ENCODE results near the gene GRP.

Gene GRP

DNA sequence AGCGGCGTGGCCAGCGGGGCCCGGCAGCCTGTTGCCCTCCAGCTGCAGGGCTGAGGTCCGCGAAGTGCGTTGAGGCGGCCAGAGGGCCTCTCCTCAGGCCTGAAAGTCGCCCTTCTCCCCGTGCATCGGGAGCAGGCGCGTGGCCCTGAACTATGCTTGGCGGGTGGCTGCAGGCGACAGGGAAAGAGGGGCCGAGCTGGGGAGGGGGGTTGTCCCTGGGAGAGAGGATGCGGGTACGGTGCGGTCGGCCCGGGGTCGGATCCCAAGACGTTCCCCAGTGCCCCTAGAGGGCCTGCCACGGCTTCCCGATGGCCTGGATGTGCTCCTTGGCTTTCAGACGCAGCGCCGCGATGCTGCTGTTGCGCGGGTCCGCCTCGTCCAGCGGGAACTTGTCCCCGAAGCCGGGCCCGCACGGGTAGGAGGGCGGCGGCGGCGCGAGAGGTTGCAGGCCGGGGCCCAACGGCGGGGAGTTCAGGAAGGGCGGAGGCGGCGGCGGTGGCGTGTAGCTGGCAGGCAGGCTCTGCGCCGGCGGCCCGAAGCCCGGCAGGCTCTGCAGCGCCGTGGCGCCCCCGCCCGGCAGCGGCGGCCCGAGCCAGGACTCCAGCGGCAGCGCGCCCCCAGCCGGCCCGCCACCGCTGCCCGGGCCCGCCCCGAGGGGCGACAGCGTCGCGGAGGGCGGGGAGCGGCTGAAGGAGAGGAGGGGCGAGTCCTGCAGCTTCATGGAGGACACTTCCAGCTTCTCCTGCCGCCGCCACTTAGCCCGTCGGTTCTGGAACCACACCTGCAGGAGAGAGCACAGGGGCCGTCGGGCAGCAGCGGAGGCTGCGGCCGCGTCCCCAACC, 49.0 kb downstream of the GRP start:
- peak; percentile 32 for DNase-seq

DNA sequence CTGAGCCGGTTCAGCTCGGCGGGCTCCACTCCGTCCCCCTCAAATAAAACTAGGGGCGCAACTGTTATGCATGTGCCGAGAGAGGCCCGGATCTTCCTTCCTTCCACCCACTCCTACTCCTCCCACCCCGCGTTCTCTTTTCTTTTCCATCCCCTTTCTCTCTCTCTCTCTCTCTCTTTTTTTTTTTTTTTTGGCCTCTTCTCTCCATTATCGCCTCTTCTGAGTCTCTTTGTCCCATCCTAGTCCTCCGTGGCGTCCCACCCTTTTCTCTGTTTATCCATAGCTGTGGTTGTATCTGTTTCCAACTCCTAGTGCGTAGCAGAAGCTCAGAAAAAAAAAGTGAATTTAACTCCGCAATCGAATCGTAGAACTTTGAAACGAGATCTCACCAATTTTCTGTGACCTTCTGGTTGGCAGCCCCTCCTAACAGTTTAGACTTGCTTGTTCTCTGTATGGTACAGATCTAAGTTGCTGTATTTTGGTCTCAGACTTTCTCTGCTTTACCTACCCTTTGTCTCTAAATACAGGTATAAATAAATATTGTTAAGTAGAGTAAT, 49.7 kb downstream of the GRP start:
- no peak for DNase-seq

DNA sequence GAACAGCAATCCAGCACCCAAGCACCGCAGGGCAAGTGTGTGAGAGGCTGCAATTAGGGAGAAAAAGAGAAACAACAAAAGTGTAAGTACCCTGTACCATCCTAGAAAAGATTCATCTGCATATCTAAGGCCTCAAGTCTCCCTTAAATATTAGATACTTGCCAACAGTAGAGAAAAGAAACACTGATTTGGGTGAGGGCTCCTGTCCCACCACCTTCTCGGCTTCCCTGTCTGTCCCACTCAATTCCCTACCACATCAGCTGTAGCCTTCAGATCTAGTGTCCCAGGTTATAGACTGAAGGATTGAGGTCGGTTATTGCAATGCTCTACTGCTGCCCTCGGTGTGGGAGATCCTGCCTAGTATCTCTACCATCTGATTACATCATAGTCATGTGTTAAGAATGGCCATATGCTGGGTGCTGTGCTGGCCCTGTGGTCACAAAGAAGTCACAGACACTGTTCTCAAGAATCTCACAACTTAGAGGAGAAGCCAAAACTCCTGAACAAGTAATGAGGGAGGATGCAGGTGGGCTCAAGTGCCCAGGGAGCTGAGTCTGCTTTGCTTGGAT, 50.8 kb downstream of the GRP start:
- no peak for DNase-seq

DNA sequence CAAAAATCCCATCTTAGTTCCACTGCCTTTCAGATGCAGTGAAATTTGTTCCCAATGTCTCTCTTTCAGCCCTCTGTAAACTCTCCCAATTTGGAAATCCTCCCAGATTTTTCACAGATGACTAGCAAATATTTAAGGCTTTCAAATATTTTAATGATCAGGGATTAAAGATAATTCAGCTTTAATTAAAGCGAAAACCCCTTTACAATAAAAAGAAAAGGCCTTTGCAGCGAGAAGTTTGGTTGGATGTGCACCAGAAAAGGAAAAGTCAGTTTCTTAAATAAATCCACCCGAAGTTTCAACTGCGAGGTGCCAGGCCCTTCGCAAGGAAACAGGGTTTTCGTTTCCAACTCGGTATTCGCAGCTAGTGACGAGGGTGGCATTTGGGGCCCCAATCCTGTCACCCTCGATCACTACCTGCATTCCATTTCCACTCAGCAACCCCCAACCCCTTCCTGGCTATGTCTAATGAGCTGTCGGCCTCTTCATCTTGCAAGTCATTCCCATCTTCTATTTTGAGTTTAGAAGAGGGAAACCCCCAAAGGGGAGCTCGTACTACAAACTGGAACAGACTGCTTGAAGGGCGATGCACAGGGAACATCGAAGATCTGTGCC, 51.8 kb downstream of the GRP start:
- no peak for DNase-seq

DNA sequence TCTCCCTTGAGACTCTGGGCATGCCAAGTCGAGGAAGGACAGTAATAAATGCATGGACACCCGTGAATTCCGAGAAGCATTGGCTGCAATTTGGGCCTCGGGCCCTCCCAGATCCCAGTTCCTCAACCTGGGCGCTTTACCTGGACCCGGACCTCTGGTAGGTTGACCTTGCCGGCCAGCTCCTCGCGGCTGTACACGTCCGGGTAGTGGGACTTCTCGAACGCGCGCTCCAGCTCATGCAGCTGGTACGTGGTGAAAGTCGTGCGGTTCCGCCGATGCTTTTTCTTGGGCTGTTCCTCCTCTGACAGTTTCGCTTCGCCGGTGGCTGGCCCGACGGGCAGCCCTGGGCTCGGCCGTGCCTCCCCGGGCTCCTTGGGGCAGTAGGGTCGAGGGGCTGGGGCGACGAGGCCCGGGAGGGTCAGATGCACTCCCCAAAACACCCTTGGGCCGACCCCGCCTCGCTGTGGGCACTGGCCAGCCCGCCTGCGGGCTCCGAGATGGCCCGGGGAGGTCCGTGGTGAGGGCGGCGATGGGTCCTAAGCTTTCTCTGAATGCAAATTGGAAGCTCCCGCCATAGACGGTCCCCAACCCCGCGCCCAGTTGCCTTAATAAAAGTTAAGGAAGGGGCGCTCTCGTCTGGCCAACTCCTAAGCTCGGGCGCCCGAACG, 52.4 kb downstream of the GRP start:
- DNase-seq = no peak

DNA sequence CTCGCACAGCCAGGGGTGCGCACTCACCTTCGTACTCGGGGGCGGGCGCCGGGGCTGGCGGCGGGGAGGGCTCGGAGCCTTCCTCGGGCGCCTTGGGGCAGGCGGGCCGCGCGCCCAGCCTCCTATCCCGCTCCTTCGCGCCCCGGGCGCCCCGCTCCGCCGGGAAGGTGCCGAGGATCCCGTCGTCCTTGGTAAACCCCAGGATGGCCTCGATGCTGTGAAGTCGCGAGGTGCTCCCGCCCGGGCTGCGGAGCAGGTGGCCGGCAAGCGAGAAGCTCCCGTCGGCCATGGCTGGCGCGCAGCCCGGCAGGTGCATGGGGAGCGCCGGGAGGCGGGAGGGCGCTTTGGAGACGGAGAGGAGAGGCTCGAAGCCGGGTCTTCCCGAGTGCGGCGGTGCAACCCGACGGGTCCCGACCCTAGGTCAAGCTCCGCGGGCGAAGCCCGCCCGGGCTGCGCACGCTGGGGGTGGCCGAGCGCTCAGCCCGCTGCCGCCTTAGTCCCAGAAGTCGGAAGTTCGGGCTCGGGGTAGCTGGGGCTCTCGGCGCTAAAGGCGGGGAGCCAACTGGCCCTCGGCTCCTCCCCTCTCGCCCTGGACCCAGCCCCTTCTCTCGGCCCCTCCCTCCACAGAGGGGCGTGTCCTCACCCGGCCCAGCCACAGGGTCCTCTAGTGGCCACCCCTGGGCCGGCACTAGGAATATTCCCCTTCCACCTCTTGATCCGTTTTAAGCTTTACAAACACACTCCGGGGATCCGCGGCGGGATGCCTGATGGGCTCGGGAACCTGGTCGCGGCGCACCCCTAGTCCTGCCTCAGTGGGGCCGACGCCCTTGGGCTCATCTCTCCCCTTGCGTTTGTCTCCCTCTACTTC, 53.2 kb downstream of the GRP start, which contains the start of gene RAX:
Gene RAX (minus strand): TSS at position 564 of the 868 bp plus-strand sequence. CDS start 248 bp downstream, at position 316.
- DNase-seq = no peak

DNA sequence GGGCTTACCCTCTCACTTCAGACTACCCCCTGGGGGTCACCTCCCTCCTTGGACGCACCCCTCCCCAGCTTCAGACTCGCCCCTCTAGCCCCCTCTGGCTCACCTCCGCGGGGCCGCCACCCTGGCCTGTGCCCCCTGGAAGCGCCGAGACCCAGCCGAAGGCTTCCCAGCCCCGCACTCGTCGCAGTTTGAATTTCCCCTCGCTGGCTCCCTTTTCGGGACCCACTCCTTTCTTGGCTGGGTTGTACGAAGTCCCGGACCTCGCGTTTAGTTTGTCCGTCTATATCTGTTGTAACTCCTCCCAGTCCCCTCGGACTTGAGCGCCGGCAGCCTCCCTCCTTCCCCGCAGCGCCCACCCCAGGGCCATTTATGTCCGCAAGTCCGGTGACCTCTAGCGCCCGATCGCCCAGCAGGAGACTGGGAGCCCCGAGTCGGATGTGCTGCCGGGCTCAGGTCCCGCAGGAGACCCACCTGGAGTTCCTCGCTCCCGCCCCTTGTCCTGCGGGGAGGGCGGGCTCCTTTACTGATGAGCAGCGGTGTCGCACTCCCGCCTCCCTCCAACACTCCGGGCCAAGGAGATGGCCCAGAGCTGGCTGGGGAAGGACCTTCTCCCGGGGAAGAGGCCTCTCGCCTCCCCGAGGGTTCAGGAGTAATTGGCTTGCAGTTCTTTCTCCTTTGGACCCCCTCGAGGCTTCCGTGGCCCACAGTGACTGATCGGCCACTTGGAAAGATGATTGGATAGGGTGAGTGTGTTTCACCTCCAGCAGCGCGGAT, 54.0 kb downstream of the GRP start:
- no peak for DNase-seq

DNA sequence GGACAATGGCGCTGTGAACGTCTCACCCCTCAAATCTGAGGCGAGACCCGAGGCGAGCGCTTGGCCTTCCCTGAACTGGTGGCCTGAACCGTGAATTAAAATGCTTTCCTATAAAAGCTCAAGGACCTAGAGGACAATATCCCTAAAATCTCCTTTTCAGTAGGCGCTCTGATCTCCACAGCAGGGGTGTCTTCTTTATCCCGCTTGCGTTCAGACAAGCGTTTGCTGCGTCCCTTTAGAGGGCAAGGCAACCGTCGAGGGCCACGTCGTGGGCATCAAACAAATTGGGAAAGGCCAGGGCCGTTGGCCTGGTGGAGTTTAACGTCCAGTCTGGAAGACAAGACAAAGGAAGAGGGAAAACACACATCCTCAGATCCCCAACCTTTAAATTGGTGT, 54.6 kb downstream of the GRP start:
- no peak for DNase-seq

DNA sequence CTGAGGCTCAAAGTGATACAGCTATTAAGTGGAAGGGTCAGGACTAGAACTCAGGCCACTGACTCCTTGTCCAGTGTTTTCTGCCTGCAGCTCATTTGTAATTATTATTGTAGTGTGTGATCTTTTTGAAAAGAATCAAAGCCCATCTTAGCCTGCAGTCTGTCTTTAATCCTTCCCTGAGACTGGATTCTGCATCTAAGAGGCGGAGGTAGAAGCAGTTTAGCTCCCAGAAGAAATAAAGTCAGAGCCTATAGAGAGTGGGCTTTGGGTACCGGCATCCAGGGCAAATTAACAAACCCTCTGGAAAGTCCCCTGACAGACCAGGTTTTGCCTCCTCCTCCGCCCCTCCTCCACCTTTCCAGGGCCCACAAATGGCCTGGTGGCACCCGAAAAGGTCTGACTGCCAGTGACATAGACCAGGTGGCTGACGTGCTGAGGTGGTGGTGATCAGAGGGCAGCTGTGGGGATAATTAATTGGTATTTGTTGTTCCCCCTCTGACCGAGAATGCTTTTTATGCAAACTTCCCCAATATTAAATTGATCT, 55.5 kb downstream of the GRP start:
- DNase-seq = no peak

DNA sequence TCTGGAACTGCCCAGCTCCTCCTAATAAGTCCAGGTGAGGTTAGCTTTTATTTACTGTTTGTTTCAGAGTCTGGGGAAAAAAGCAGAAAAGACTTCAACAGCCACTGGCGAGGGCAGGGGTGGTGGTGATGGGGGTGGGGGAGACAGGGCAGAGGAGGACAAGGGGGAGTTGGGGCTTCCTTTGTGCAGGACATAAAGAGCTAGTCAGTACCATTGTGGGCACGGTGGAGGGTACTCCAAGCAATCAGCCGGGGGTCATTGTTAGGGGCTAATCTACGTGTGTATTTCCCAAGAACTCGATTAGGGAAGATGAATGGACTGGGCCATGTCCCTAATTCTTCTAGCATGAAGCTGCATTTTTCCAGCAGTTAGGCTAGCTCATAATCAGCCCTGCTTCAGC, 56.1 kb downstream of the GRP start:
- DNase-seq = no peak

DNA sequence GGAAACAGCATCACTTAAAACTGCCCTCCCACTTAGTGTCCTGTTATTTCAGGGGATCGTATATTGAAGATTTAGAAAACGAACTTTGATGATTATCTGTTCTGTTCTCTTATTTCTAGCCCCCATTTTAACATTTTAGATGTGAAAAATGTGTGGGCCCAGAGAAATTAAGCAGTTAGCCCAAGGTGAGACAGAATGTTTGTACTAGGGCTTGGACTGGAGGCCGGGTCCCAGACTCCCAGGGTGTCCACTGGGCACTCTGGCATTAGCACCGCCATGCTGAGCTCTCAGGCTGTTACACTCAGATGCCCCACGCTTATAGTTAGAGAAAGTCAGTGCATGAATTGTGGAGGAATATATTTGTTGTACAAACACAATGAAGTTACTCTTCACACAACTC, 58.8 kb downstream of the GRP start:
- no peak for DNase-seq

DNA sequence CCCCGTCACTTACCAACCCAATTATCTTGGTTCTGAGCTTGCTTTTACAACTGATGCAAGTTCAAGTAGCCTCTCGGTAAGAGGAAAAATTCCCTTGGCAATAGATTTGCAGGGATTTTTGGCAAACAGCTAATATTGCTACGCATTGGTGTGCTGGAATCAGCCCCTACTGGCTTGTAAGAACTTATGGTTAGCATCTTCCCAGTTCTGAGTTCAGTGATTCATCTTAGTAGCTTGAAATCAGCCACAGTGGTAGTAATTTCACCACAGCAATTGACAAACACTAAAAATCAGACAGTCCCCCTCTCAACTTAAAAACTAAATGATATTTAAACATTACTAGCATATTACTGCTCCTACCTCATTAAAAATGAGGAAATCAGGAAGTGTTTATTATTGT, 59.2 kb downstream of the GRP start:
- DNase-seq = no peak

DNA sequence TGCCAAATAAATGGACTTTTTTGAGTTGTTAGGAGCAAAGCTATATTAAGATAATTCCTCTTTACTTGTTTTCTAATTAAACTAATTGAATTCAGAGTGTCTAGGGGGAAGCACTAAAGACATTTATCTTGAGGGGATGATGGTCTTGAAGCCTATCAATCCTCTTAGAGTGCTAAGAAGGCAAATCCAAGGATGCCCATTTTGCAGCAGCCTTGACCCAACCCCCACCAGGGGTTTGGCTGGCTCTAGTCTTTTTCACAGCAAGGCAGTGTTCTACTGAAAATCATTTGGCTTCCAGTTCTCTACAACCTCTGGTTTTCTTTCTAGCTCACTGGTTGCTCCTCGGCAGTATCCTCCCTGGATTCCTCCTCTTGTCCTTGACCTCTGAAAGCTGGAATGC, 59.8 kb downstream of the GRP start:
- DNase-seq = no peak

Measured in activated naive CD4-positive, alpha-beta T cell treated with Interleukin-2 at 50 U/mL for 16 hours (primary cell).